Measurements from ENCODE around the gene THRB.

DNA sequence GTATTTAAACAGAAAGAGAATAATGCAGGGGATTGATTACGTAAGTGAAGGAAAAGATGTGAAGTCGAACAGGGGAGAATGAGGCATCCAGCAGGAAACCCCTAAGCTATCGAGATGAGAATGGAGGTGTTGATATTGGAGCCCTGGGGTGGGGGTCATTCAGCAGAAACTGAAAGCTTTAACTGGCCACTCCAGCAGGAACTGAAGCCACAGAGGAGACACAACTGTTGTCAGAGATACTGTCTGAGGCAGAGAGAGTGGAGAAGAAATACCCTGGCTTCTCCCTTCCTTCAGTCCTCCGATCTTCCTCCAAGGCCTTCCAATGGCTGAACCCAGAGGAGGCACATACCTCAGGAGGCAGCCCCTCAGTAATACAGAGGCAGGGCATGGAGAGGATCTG lies 152.4 kb downstream of the THRB start:
- TF ChIP-seq, protein P1, sequence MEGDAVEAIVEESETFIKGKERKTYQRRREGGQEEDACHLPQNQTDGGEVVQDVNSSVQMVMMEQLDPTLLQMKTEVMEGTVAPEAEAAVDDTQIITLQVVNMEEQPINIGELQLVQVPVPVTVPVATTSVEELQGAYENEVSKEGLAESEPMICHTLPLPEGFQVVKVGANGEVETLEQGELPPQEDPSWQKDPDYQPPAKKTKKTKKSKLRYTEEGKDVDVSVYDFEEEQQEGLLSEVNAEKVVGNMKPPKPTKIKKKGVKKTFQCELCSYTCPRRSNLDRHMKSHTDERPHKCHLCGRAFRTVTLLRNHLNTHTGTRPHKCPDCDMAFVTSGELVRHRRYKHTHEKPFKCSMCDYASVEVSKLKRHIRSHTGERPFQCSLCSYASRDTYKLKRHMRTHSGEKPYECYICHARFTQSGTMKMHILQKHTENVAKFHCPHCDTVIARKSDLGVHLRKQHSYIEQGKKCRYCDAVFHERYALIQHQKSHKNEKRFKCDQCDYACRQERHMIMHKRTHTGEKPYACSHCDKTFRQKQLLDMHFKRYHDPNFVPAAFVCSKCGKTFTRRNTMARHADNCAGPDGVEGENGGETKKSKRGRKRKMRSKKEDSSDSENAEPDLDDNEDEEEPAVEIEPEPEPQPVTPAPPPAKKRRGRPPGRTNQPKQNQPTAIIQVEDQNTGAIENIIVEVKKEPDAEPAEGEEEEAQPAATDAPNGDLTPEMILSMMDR (IDR thresholded peaks at IDR 0.05), result no peak
- TF ChIP-seq POLR2A (IDR thresholded peaks at IDR 0.05) (no peak), EP300 (IDR thresholded peaks at IDR 0.05) (no peak)
